NCI-H82 (cell line): ENCODE results near the gene PJA2.

Experiments
- DNase-seq: peaks from one replicate; lab custom pipeline; 2025; lab: John Stamatoyannopoulos, UW

The PJA2 gene

DNA sequence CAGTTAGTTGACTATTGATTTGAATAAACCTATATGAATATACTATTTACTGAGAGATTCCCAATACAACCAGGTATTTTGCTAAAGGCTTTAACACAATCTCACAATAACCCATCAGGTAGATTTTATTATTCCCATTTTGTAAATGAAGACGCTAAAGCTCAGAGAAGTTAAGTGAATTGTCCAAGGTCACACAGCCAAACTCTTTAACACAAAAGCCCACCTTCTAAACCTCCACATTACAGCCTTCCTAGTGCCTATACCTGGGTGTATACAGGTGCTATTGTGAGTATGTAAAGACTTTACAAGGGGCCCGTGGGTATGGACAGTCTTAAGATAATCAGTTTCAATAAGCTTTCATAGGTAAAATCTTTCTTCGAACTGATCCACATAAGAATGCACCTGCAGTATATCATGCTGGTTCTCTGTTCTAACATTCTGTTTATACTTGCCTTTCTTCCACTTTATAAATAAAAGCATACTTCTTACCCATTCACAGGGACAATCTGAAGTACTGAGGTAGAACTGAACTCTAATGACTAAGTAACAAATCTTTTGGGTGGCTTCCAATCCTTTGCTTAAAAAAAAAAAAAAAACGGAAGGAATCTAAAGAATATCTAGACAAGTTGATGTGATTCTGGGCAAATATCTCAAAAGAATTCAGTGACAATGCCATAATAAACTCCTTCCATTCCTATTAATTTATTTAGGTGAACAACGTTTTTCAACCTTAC is 59.1 kb downstream of the PJA2 start:
- no peak for DNase-seq

DNA sequence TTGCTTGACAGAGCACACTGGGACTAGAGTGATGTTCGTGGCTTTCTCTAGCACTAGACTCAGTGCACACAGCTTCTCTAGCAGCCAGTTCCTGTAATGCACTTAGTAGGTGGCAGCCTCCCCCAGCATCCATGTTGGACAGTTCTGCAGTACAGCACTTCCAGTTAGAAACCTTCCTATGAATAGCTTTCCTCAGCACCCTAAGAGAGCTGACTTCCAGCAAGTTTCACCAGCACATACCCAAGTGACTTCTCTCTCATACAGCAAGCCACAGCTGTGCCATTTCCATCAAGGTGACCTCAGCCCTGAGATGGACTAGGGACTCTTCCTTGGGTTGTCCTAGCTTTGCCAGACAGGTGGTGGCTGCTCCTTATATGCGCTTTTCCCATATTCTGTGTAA is 60.4 kb downstream of the PJA2 start:
- DNase-seq = no peak

DNA sequence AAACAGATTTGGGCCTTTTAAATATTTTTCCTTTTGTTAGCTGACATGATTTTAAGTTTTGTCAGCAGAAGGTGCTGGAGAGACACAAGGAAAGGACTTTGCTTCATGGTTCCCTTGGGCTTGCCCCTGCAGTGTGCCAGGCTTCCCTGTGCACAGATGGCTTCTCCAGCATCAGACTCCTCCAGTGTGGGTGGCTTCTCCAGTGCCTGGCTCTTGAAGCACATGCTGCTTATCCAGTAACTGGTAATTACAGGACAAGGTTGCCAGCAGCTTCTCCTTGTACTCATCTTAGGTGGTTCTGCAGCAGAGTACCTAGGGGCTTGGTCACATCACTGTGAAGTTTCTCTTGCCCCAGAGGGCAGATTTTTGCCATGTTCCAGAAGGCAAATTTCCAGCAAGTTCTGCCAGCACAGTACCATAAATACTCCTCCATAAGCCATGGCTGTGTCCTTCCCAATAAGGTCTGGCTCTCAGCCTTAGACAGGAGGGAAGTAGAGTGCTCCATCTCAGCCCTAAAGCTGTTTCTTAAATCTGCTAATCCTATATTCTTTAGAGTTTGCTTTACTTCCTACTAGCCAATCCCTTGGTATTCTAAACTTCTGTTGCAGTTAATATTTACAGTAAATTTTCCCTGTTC is 62.4 kb downstream of the PJA2 start:
- peak; percentile 43 for DNase-seq

DNA sequence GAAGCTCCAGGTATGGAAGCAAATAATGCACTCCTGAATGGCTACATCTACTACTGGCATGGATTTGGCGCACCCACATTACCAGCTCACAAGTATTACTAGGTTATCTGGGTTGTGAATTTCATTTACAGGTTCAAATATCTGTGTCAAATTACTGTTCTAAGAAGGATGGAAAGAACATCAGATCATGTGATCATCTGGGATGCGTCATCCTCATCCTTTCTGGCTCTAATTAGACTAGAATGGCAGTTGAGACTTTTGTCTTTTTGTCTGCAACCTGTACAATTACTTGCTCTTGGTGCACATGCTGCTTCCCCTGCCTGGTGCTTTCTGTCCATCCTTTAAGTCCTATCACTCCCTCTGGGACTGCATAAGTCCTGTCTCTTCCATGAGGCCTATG is 64.1 kb downstream of the PJA2 start:
- no peak for DNase-seq

DNA sequence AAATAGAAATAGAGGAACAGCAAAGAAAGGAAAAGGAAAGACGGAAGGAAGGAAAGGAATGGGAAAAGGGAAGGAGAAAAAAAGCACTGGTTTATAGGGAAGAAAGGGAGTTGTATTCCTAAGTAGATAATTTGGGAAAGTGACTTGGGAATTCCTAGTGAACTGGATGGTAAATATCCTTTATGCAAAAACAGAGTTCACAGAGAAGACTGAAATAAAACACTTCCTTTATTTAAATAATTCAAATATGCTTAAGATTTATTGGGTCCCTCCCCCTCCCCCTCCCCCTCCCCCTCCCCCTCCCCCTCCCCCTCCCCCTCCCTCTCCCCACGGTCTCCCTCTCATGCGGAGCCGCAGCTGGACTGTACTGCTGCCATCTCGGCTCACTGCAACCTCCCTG is 69.4 kb downstream of the PJA2 start:
- no peak for DNase-seq

DNA sequence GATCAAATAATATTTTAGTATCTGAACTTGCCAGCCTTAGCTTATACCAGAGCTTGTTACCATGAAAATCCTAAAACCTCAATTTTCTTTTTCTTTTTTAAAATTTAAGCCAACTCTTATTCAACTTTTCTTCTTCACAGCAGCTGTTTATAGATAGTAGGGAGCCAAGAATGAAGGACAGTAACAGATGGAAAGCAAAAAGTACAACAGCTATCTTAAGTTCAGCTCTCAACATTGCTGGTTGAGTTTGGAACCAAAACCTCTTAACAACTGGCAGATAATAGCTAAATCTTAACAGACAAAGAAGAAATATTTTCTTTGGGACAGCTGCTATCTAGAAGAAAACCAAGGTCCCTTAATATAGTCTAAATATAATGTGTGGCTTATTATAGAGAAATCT is 74.7 kb downstream of the PJA2 start:
- no peak for DNase-seq

DNA sequence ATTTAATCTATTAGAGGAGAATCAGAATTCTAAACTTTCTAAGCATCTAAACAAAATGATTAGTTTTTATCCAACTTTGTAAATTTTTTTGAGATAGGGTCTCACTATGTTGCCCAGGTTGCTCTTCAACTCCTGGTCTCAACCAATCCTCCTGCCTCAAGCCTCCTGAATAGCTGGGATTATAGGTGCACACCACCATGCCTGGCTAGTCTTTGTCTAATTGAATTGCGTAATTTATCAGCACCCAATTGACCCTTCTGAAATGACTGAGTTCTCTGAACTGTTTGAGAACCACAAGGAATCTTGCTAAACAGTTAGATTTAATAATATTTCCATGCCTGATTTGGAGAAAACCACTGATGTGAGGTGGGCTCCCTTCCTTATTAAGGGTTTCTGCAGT is 75.7 kb downstream of the PJA2 start:
- no peak for DNase-seq

DNA sequence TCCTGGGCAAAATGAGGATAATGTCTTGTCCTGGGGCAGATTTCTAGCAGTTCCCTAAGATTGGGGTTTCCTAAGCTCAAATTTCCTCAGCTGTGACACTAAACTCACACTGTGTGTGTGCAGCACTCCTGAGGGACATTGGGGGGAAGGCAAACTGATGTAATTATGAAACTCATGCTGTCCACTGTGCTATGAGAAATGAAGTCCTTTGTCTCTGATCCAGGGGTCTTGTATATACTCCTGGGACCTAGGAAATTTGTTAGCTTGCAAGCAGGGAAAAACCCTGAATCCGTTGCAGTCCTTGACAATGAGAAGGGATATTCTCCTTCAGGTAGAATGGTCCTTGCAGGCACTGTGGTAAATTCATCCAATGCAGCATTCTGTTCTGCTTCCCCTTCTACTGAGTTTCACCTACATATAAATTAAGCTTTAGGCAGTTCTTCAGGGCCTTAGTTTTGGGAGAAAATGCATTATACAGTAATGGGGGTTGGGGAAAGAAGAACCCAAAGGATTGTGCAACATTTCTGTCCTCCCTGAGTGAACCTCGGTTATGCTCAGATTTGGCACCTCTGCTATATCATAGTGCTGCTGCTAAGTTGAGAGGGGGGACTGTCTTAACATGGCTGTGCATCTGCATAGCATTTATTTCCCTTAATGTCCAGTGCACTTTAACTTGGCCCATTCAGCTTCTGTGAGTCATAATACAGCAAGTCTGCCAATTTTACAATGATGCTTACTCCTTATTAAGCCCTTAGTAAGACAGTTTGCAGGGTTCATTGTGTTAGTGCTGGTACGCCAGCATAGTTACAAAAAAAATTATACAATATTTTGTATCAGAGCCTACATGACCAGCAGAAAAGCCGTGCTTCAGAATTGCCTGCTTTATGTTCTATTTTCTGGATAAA is 80.2 kb downstream of the PJA2 start:
- DNase-seq = no peak

DNA sequence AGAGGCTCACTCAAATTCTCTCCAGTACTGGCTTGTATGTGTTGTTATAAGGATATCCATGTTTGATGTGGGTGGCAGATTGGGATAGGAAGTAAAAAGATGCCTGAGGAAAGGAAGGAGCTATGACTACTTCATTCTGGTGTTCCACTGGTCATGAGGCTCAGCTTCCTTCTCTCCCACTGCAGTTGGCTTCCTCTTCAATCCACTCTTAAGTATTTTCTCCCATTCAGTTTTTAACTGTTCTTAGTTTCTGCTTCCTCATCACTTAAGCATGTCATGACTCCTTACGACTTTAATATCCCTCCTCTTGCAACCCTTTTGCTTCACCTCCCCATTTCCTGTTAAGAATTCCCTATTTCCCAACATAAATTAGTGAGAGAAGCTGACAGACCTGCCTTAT is 81.1 kb downstream of the PJA2 start:
- DNase-seq = no peak

DNA sequence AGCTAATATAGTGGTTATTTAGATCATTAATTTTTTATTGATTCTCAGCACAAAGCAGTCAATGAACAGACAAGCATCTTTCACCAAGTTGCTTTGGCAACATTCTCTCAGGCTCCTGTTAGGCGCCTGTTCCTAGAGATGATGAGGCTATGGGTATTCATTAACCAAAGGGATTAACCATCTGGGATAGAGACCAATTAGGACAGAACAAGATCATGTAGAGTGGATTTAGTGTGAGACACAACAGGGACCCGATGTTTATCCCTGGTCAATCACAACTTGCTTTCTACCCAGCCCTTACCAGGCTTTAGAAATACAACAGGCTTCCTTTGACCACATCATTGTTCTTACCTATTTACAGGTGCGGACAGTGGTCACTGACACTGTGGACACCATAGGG is 82.2 kb downstream of the PJA2 start:
- DNase-seq = peak; percentile 94

DNA sequence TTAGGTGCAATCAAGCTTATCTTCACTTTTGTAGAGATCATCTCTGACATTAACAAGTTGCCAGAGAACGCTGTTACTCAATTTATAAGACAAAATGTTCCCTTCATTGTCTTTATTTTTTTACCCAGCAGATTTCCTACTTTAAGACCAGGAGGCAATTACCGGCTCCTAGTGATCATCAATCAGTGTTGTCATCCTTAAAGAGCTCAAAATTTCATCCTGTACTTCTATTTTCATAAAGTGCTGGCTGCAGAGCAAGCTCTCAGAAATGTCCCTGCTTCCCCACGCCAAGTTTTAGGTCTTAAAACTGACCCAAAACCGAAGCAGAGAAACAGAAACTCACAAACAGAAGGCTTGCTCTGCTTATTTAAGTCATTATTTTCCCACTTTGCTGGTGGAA is 82.9 kb downstream of the PJA2 start:
- no peak for DNase-seq

DNA sequence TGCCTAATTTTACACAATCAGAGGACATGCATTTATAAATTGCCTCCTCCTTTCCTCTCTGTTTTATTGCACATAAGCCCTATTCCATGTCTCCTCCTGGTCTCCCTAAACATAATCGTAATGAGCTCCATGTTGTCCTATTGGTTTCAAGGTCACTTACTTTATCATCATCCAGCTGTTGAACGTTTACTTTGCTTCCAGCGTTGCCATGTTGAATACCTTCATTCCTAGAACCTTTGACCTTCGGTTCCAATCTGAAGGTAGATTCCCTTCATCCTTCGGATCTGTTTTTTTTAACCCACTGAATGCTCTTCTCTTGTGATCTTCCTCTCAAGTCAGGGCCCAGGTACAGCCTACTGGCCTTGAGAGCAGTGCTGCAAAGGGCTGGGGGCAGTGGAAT is 84.3 kb downstream of the PJA2 start:
- no peak for DNase-seq

DNA sequence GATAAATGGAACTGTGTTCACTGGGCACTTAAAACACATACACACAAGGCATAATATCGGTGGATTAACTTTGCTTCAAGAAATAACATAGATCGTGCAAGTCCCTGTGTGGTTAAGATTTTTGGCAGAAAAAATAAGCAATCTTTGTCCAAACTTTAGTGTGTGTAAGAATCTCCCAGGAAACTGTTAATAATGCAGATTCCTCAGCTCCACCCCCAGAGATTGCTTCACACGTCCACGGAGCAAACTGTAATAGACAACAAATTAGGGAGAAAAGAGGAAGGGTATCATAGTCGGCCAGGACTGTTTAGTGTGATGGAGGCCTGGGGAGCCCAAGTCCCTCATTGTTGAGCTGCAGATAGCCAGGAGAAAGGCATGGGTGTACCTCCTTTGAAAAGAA is 84.8 kb downstream of the PJA2 start:
- no peak for DNase-seq

DNA sequence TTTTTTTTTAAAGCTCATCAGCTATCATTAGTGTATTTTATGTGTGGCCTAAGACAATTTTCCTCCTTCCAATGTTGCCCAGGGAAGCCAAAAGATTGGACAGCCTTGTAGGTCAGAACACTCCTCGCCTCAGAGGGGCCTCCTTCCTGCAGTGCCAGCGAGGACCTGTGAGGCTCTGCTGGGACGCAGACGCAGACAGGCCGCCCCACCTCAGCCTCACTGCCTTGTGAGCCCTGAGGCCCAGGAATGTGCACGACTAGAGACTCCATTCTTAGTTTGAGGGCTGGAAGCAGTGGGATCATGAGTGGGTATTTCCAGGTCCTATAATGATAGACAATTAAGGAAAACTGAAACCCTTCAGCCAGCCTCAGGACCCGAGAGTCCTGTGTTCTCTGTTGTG is 85.4 kb downstream of the PJA2 start:
- no peak for DNase-seq

DNA sequence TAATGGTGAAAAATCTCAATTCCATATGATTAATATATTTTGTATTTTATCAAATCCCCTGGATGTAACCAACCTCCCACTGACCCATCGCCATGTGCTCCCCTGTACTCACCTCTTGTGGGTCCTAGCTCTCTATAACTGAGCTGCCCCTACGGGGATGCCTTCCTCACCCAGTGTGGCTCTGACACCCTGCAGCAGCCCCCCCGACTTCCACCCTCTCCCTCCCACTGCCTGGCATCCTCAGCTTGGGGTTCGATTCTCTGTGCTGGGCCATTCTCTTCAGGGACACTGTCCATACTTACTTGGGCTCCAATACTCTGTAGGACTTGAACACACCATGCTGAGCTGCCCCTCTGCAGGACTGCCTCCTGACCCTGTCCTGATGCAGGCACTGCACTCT is 87.1 kb downstream of the PJA2 start:
- DNase-seq = no peak

DNA sequence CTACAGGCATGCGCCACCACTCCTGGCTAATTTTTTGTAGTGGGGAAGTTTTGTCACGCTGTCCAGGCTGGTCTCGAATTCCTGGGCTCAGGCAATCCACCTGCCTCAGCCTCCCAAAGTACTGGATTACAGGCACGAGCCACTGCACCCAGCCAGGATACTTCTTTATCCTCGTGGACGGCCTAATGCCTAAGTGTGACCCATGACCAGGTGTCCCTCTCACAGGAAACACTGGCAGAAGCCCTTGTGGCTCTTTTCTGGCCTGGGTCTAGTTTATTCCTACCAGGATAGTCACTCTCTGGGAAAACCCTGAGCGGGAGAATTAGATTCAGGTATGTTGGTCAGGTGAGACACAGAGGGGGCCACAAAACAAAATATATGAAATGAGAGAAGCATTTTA is 90.4 kb downstream of the PJA2 start:
- DNase-seq = no peak

DNA sequence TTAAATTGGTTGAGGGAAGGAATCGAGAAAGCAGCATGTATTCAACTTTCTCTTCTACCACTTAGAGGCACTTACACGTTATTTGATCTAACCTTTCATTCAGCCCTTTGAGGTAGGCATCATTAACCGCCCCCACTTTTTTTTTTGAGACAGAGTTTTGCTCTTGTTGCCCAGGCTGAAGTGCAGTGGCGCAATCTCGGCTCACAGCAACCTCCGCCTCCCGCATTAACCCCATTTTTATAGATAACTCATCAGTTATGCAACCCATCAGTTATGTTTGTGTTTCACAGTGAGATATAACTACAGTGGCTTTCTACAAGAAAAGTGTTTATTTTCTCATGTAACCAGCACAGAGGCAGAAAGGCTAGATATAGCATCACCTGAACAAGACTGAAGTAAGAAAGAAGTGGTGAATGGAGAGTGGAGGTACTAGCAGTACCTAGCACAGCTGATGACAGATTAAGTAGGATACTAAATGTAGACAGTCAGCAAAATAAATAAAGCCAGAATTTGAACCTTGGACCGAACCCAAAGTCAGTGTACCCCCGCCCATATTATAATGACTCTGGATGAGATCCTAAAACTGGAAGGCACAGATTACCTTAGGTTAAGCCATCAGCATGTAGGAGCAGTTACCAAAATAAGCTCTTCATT is 91.2 kb downstream of the PJA2 start:
- DNase-seq = no peak

DNA sequence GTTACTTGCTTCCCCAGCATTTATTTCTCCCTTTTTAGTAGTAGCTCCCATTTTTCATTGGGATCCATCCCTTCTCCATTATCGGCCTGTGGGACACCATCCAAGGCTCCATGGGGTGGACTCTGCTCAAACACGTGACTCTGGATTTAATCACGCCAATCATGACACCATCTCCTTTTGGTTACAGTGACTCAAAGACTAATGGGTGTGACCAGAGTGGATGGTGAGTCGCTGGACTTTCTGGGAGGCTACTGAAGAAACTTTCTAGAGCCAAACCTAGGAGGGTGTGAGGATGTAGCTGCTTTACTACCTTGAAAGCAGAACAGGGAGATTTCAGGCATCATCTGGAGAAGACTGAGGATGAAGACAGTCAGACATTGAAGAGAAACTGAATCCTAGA is 93.1 kb downstream of the PJA2 start:
- DNase-seq = no peak

DNA sequence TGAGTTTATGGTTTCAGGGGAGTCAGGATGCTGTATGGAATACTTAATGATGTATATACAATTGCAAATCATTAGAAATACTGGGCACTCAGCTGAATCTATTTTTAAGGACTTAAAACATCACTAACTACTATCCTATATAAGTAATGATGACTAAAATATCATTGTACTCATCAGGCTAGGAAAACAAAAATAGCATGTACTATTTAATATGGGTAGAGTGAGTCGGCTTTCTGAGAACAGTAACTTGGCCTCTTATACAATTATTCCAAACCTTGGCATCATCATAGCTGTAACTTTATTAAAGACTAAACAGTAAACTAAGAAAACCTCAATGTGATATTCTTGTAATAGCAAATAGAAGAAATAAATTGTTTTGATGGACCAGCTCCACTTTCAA is 94.5 kb downstream of the PJA2 start:
- no peak for DNase-seq

DNA sequence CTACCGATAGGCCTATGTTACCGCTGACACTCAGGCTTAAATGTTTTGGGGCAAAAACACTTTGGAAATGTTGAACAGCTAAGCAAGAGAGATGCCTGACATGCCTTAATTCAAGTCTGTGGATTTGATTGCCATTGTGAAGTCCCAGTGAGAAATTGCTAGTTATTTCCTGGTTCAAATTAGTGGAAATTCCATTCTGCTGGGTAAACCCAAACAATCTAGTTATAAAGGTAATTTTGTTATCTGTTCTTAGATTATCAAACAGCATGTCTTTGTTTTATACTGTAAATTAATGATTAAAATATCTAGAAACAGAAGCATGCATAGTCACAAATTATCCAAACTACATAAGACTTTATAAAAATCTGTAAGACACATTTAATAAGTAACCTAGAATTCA is 96.6 kb downstream of the PJA2 start:
- no peak for DNase-seq

DNA sequence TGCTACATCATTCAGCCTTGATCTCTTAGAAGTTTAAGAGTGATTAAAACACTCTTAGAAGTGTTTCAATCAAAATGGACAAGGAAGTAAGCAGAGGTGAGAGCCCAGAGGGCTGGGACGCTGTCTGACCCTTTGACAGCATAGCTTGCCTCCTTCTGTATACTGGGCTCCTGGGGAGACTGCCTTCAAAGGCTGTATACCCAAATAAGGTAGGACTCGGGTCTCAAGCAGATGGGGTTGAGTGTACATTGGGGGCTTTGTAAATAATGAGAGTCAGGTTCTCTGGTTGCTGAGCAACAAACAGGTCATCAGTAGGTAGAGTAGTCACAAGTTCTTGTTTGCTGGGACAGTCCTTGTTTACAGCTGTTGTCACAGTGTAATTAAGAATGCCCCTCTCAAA is 97.1 kb downstream of the PJA2 start:
- peak; percentile 59 for DNase-seq

DNA sequence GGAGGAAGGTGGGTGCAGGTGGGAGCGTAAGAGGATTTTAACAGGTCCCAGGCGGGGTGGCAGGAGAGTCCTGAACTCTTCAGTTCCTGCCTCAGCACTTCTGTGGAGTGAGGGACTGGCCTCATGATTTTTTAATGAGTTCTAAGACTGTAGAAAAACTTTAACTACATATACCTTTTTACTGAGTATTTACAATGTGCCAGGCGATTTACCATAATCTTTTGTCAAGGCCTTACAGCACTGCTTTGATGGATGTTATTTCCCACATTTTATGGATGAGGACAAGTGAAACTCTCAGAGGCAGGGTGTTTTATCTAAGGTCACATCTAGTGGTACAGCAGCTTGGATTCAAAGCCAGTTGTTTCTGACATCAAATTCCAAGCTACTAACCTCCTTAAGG is 99.5 kb downstream of the PJA2 start:
- DNase-seq = no peak
